K562 (cell line): ENCODE results near the gene FAAH. TPM values are rescaled to one million over a fixed set of nuclear protein-coding genes. Genes with fewer than 3 reads are reported as not detected.
A peak's percentile ranks its signal among the peaks of the same experiment; 100 is the strongest.

Experiments
- ATAC-seq: fragments of 200-7000 bp; cut with Tn5 transposase; 3 replicates; pipeline ENCODE4 v1.9.1; 2020; ENCODE audit warnings: moderate library complexity
- BruUV-seq: library from RNA; stranded (reverse); fragments of 400-500 nt; replicated peaks from 2 replicates; lab custom pipeline; 2021; lab: Mats Ljungman, UMichigan
- CTCF ChIA-PET: fragments of 300-600 bp; formaldehyde crosslinking; extraction: SDS; loops from one replicate; lab custom pipeline; 2021; ENCODE audit warnings: low intra/inter-chr PET ratio; lab: Yijun Ruan, JAX
- POLR2A ChIA-PET: fragments of 300-600, 350-650 bp; sonication (Branson Sonifier 250); formaldehyde crosslinking; extraction: SDS; loops from one replicate; lab custom pipeline; 2021; ENCODE audit warnings: antibody characterized with exemption, inconsistent platforms; lab: Yijun Ruan, JAX
- DNase-seq, 4 experiments: peaks; one replicate each; pipeline versions ENCODE4 v3.0.0 to v3.0.0-alpha.2; 2011 to 2018; ENCODE audit warnings: low spot score in 3 of 4, mixed read lengths in 3 of 4; ENCODE audit errors: extremely low read depth in 1 of 4
- FAIRE-seq: peaks from 2 replicates; lab custom pipeline; 2011; peaks lifted over from hg19 to GRCh38; lab: Jason Lieb, UNC
- H2AFZ ChIP-seq: 2 replicates; pipeline ENCODE4 v1.6.0; 2011; ENCODE audit warnings: low read depth, low read length, control low read depth, inconsistent platforms
- H3K27ac ChIP-seq: fragments of 200-600 bp; 3 replicates; pipeline ENCODE4 v1.8.0; 2011; ENCODE audit warnings: low read depth, mild to moderate bottlenecking, control low read depth, inconsistent platforms, low read length, moderate library complexity, mixed read lengths; ENCODE audit errors: extremely low read depth
- H3K27me3 ChIP-seq, 2 experiments: fragments of 300-600 bp in 1 of 2; 2 replicates in 1 of 2; 3 replicates in 1 of 2; pipeline versions ENCODE4 v1.6.0 to v1.8.0; 2011; ENCODE audit warnings: inconsistent platforms in 2 of 2, low read length in 2 of 2, mild to moderate bottlenecking in 1 of 2, mixed read lengths in 1 of 2, moderate library complexity in 1 of 2; ENCODE audit not compliant: control insufficient read depth in 2 of 2, insufficient read depth in 2 of 2
- H3K36me3 ChIP-seq: fragments of 300-600 bp; 3 replicates; pipeline ENCODE4 v1.8.0; 2011; ENCODE audit warnings: mild to moderate bottlenecking, low read length, inconsistent platforms; ENCODE audit not compliant: control insufficient read depth, insufficient read depth
- H3K4me1 ChIP-seq, 2 experiments: fragments of 200-600 bp in 1 of 2; replicated peaks in 1 of 2; 2 replicates in 1 of 2; 3 replicates in 1 of 2; pipeline versions ENCODE4 v1.5.1 to v1.8.0; 2011; ENCODE audit warnings: inconsistent platforms in 2 of 2, low read length in 2 of 2, mild to moderate bottlenecking in 1 of 2, mixed read lengths in 1 of 2, moderate library complexity in 1 of 2; ENCODE audit not compliant: control insufficient read depth in 2 of 2, insufficient read depth in 2 of 2
- H3K4me2 ChIP-seq: 2 replicates; pipeline ENCODE4 v1.6.1; 2011; ENCODE audit warnings: low read length, control low read depth, inconsistent platforms, mixed read lengths; ENCODE audit not compliant: insufficient read depth
- H3K4me3 ChIP-seq: fragments of 200-600 bp; sonication (generic), shearing (Covaris generic); 2 replicates; pipeline ENCODE4 v1.5.1; 2016; ENCODE audit warnings: control low read depth, inconsistent platforms
- H3K79me2 ChIP-seq: fragments of 200-600 bp; 3 replicates; pipeline ENCODE4 v1.8.0; 2011; ENCODE audit warnings: low read length, inconsistent platforms; ENCODE audit not compliant: control insufficient read depth, insufficient read depth
- H3K9ac ChIP-seq, 2 experiments: 2 replicates each; pipeline versions ENCODE4 v1.6.0 to v1.6.1; 2011; ENCODE audit warnings: low read depth in 2 of 2, low read length in 2 of 2, control low read depth in 1 of 2, inconsistent platforms in 1 of 2, mild to moderate bottlenecking in 1 of 2, mixed read lengths in 1 of 2; ENCODE audit not compliant: insufficient read depth in 1 of 2
- H3K9me1 ChIP-seq: one replicate; pipeline ENCODE4 v1.6.0; 2011; ENCODE audit warnings: inconsistent platforms, mild to moderate bottlenecking, low read length, moderate library complexity; ENCODE audit not compliant: control insufficient read depth, insufficient read depth
- H3K9me3 ChIP-seq: replicated peaks from 2 replicates; pipeline ENCODE4 v1.5.1; 2011; ENCODE audit warnings: low read depth, low read length, inconsistent platforms; ENCODE audit not compliant: control insufficient read depth, insufficient read depth
- H4K20me1 ChIP-seq: replicated peaks from 2 replicates; pipeline ENCODE4 v1.6.1; 2011; ENCODE audit warnings: low read length, inconsistent platforms, mixed read lengths; ENCODE audit not compliant: control insufficient read depth, insufficient read depth
- ATF1 ChIP-seq, 2 experiments: fragments of 450-650 bp in 1 of 2; IDR thresholded peaks; 2 replicates each; pipeline ENCODE4 v1.6.1; 2016; ENCODE audit warnings: missing compliant biosample characterization in 1 of 2, missing genetic modification characterization in 1 of 2
- CREB1 ChIP-seq, 2 experiments: sonication (generic) in 1 of 2; formaldehyde crosslinking in 1 of 2; IDR thresholded peaks; 2 replicates each; pipeline versions ENCODE4 v1.6.1 to v1.8.0; 2012 to 2022; ENCODE audit warnings: inconsistent platforms in 1 of 2, mild to moderate bottlenecking in 1 of 2, missing genetic modification reagents in 1 of 2, moderate library complexity in 1 of 2
- CREM ChIP-seq: IDR thresholded peaks from 2 replicates; pipeline ENCODE4 v1.6.1; 2014; ENCODE audit warnings: antibody characterized with exemption, low read depth
- CTBP1 ChIP-seq: fragments of 450-650 bp; IDR thresholded peaks from 2 replicates; pipeline ENCODE4 v1.6.1; 2016; ENCODE audit warnings: borderline replicate concordance
- MAX ChIP-seq: sonication (generic); formaldehyde crosslinking; IDR thresholded peaks from 2 replicates; pipeline ENCODE4 v1.9.0; 2022; ENCODE audit warnings: mild to moderate bottlenecking, missing genetic modification reagents
- MAZ ChIP-seq, 2 experiments: fragments of 450-650 bp in 1 of 2; sonication (generic) in 1 of 2; formaldehyde crosslinking; IDR thresholded peaks in 1 of 2; conservative IDR thresholded peaks in 1 of 2; 2 replicates each; pipeline versions ENCODE4 v1.4.0 to v1.5.0; 2020; ENCODE audit warnings: mild to moderate bottlenecking in 1 of 2, missing genetic modification reagents in 1 of 2
- RAD21 ChIP-seq, 2 experiments: fragments of 250-450 bp in 1 of 2; fragments of 450-650 bp in 1 of 2; sonication (Bioruptor Pico) in 1 of 2; formaldehyde crosslinking in 1 of 2; IDR thresholded peaks in 1 of 2; conservative IDR thresholded peaks in 1 of 2; 2 replicates each; pipeline versions ENCODE4 v1.4.0 to v1.8.0; 2020 to 2022; ENCODE audit warnings: mild to moderate bottlenecking in 2 of 2, moderate library complexity in 1 of 2
- SMC3 ChIP-seq: conservative IDR thresholded peaks from 2 replicates; pipeline ENCODE4 v1.6.1; 2011; ENCODE audit warnings: low read depth, low read length, improper control_type of control experiment; ENCODE audit not compliant: insufficient read depth
- TEAD1 ChIP-seq, 2 experiments: fragments of 450-650 bp in 1 of 2; sonication (generic) in 1 of 2; formaldehyde crosslinking; IDR thresholded peaks; 2 replicates each; pipeline versions ENCODE4 v1.4.0 to v1.8.0; 2020 to 2022; ENCODE audit warnings: mild to moderate bottlenecking in 2 of 2, missing genetic modification reagents in 1 of 2
- ZNF143 ChIP-seq: sonication (generic); formaldehyde crosslinking; IDR thresholded peaks from 2 replicates; pipeline ENCODE4 v1.9.0; 2022; ENCODE audit warnings: mild to moderate bottlenecking, missing genetic modification reagents
- ZNF561 ChIP-seq: fragments of 450-650 bp; formaldehyde crosslinking; conservative IDR thresholded peaks from 2 replicates; pipeline ENCODE4 v1.4.0; 2020; ENCODE audit warnings: mild to moderate bottlenecking, moderate library complexity
- ZNF717 ChIP-seq: fragments of 250-450 bp; sonication (Bioruptor Pico); IDR thresholded peaks from 2 replicates; pipeline ENCODE4 v1.5.0; 2021
- WGBS: fragments of 100-300 bp; shearing (Covaris generic); methylation state at CpG from one replicate; pipeline ENCODE4 v1.1.6; 2016; ENCODE audit warnings: low coverage, mixed read lengths; ENCODE audit not compliant: insufficient coverage; ENCODE audit errors: missing lambda C conversion rate; 5-methylcytosine and 5-hydroxymethylcytosine counted together
- in situ Hi-C: fragments of 300-500 bp; cut with MboI; formaldehyde crosslinking; loops from 4 replicates; pipeline ENCODE4 v1.15.0; 2018; ENCODE audit warnings: inconsistent platforms, mixed read lengths
- intact Hi-C: fragments of 100-400 bp; cut with micrococcal nuclease; formaldehyde crosslinking; loops from 2 replicates; pipeline ENCODE4 v1.14.2; 2022
- polyA plus RNA-seq, 8 experiments: library from polyadenylated mRNA; depleted of rRNA in 4 of 8; stranded (reverse) in 5 of 8; unstranded in 3 of 8; fragments of >200 nt; fragmentation: Nextera tagmentation in 2 of 8; fragmentation: Illumina TruSeq in 1 of 8; extraction: Ambion mirVana in 2 of 8; extraction: Trizol in 1 of 8; gene quantifications; 2 replicates each; pipeline versions ENCODE4 v1.2.1 to v1.2.3, GENCODE V29; 2011 to 2014; ENCODE audit warnings: inconsistent platforms in 1 of 8, missing spikeins in 1 of 8
- total RNA-seq, 7 experiments: library from RNA; depleted of rRNA in 6 of 7; stranded (reverse); fragments of >200 nt in 6 of 7; fragmentation: Illumina TruSeq in 2 of 7; extraction: Trizol in 2 of 7; gene quantifications; 2 replicates each; pipeline versions ENCODE4 v1.2.1 to v1.2.3, GENCODE V29; 2011 to 2021; ENCODE audit warnings: low replicate concordance in 1 of 7
- TF ChIP-seq, protein P1 (sequence below): IDR thresholded peaks from 2 replicates; pipeline ENCODE4 v1.6.1; 2012; ENCODE audit warnings: low read depth, low read length, improper control_type of control experiment, borderline replicate concordance
- TF ChIP-seq, protein P2 (sequence below), 3 experiments: IDR thresholded peaks in 2 of 3; conservative IDR thresholded peaks in 1 of 3; 2 replicates each; pipeline ENCODE4 v1.5.1; 2011 to 2012; ENCODE audit warnings: low read length in 3 of 3, mild to moderate bottlenecking in 3 of 3, control low read depth in 2 of 3, improper control_type of control experiment in 1 of 3, inconsistent platforms in 1 of 3, low read depth in 1 of 3, mixed read lengths in 1 of 3, moderate library complexity in 1 of 3; ENCODE audit not compliant: insufficient read depth in 2 of 3

The FAAH gene
- total and polyA plus RNA-seq, 9 of the 15 experiments (the other 6 are each of a cell fraction or from before 2014, with no cell fraction given): 0.06 to 1.1 (median 0.32) TPM

GRCh38 chr1:46413596-46413985 is 19.5 kb downstream of the FAAH start:
- H3K4me1 ChIP-seq: peaks cover 0 to 39% of the 10 kb centered on the region in 2 experiments; a peak in 4 of 5 replicates
- no peaks in the 10 kb centered on the region for H3K79me2 ChIP-seq
- no TSS peak for BruUV-seq
- H3K36me3 ChIP-seq: no peaks in the 10 kb centered on the region
- ATAC-seq (peak; percentile 93), DNase-seq (peak; percentile 77 to 85 (median 82)), FAIRE-seq (peak; percentile 87)
- peak overlapping the region in 1 of 2 experiments; percentile 83; a peak in 2 of 4 replicates for H3K9ac ChIP-seq
- no peak overlapping the region for H3K4me3 ChIP-seq
- H4K20me1 ChIP-seq: no peaks in the 10 kb centered on the region
- CTCF ChIA-PET: no interaction called here
- peaks cover 5% of the 10 kb centered on the region for H3K9me1 ChIP-seq
- TF ChIP-seq, protein P1, sequence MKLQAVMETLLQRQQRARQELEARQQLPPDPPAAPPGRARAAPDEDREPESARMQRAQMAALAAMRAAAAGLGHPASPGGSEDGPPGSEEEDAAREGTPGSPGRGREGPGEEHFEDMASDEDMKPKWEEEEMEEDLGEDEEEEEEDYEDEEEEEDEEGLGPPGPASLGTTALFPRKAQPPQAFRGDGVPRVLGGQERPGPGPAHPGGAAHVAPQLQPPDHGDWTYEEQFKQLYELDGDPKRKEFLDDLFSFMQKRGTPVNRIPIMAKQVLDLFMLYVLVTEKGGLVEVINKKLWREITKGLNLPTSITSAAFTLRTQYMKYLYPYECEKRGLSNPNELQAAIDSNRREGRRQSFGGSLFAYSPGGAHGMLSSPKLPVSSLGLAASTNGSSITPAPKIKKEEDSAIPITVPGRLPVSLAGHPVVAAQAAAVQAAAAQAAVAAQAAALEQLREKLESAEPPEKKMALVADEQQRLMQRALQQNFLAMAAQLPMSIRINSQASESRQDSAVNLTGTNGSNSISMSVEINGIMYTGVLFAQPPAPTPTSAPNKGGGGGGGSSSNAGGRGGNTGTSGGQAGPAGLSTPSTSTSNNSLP: no peak
- TF ChIP-seq CTBP1 (0 out of 2 replicates have a peak, but pooled peaks have one; percentile 9), SMC3 (peak; percentile 31; the same call in 1 of the 2 replicates), TEAD1 (CRISPR knock-in tag; IDR thresholded peaks at IDR 0.05) (0 out of 4 replicates have a peak, but pooled peaks of 1 of the 2 experiments have one; percentile 17), CREM (peak; percentile 77), MAZ (CRISPR knock-in tag; conservative IDR thresholded peaks at IDR 0.05 in 1 of 2, IDR thresholded peaks at IDR 0.05 in 1 of 2) (0 out of 4 replicates have a peak, but pooled peaks of 1 of the 2 experiments have one; percentile 18), CREB1 (IDR thresholded peaks at IDR 0.05) (no peak), CREB1 (CRISPR knock-in tag; IDR thresholded peaks at IDR 0.05) (peak; percentile 44; the same call in 1 of the 2 replicates), ZNF717 (CRISPR knock-in tag) (no peak), ATF1 (CRISPR knock-in tag; IDR thresholded peaks at IDR 0.05) (no peak), ATF1 (tag; IDR thresholded peaks at IDR 0.05) (peak; percentile 18; the same call in 1 of the 2 replicates), RAD21 (CRISPR knock-in tag; conservative IDR thresholded peaks at IDR 0.05 in 1 of 2, IDR thresholded peaks at IDR 0.05 in 1 of 2) (peak in 1 of 2 experiments; percentile 45; a peak in 2 of 4 replicates), MAX (CRISPR knock-in tag) (peak; percentile 28; the same call in 1 of the 2 replicates), ZNF143 (CRISPR knock-in tag) (peak; percentile 30; the same call in 1 of the 2 replicates), ZNF561 (no peak)
- TF ChIP-seq, protein P2, sequence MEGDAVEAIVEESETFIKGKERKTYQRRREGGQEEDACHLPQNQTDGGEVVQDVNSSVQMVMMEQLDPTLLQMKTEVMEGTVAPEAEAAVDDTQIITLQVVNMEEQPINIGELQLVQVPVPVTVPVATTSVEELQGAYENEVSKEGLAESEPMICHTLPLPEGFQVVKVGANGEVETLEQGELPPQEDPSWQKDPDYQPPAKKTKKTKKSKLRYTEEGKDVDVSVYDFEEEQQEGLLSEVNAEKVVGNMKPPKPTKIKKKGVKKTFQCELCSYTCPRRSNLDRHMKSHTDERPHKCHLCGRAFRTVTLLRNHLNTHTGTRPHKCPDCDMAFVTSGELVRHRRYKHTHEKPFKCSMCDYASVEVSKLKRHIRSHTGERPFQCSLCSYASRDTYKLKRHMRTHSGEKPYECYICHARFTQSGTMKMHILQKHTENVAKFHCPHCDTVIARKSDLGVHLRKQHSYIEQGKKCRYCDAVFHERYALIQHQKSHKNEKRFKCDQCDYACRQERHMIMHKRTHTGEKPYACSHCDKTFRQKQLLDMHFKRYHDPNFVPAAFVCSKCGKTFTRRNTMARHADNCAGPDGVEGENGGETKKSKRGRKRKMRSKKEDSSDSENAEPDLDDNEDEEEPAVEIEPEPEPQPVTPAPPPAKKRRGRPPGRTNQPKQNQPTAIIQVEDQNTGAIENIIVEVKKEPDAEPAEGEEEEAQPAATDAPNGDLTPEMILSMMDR (IDR thresholded peaks at IDR 0.05 in 2 of 3, conservative IDR thresholded peaks at IDR 0.05 in 1 of 3; ENCODE audit: insufficient read depth in 2 of 3, low read depth in 1 of 3, low read length in 3 of 3): peak; percentile 69 to 78 (median 70)
- H3K27me3 ChIP-seq: no peaks in the 10 kb centered on the region
- POLR2A ChIA-PET: interaction anchor here (0.6 to 1.8 kb wide), 6 partner anchors 8 to 109 kb away, joined by 3 to 5 read pairs (median 4); no protein-coding TSS in a partner anchor
- H2AFZ ChIP-seq: peak overlapping the region; percentile 64
- no peak overlapping the region for H3K27ac ChIP-seq
- no peak overlapping the region for H3K4me2 ChIP-seq
- intact Hi-C loops (no loop called here), in situ Hi-C loops (no loop called here)
- H3K9me3 ChIP-seq: no peaks in the 10 kb centered on the region
- WGBS: 23% methylated on average over 7 of the region's 7 CpGs
